ENCODE results near the gene KRT39.

DNA sequence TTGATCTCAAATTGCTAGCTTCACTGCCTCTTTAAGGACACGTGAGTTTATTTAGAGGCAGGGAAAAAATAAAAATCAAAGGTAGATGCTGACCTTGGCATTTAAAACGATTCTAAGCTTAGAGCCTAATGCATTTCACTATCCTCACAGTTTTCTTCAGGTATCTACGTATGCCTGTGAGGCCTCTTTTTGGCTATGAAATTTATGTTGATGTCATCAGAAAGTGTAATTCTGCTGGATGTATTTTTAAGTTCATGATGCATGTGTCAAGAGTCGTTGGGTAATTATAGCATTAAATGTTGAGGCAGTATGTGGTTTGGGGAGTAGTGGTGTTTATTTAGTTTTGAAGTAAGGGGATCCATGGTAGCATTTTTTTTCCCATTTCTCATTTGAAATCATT, 37.2 kb upstream of the KRT39 start:
- TF ChIP-seq, protein P1, sequence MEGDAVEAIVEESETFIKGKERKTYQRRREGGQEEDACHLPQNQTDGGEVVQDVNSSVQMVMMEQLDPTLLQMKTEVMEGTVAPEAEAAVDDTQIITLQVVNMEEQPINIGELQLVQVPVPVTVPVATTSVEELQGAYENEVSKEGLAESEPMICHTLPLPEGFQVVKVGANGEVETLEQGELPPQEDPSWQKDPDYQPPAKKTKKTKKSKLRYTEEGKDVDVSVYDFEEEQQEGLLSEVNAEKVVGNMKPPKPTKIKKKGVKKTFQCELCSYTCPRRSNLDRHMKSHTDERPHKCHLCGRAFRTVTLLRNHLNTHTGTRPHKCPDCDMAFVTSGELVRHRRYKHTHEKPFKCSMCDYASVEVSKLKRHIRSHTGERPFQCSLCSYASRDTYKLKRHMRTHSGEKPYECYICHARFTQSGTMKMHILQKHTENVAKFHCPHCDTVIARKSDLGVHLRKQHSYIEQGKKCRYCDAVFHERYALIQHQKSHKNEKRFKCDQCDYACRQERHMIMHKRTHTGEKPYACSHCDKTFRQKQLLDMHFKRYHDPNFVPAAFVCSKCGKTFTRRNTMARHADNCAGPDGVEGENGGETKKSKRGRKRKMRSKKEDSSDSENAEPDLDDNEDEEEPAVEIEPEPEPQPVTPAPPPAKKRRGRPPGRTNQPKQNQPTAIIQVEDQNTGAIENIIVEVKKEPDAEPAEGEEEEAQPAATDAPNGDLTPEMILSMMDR (optimal IDR thresholded peaks at IDR 0.05 in 1 of 3, IDR thresholded peaks at IDR 0.05 in 1 of 3, conservative IDR thresholded peaks at IDR 0.05 in 1 of 3; ENCODE audit: extremely low read depth in 1 of 3, insufficient read depth in 2 of 3, low read length in 3 of 3): no peak
- TF ChIP-seq EZH2 (IDR thresholded peaks at IDR 0.05; ENCODE audit: low read length): no peak
